ENCODE measurements around the gene NOL3. TPM values are rescaled to one million over a fixed set of nuclear protein-coding genes. Genes with fewer than 3 reads are reported as not detected.

NOL3 gene
- total RNA-seq, 1 experiment from 2014 or later: 49.8 TPM

- H3K27me3 Mint-ChIP-seq (ENCODE audit: insufficient read depth, unreplicated experiment): no peaks in the 10 kb centered on the region
- H3K36me3 Mint-ChIP-seq (ENCODE audit: insufficient read depth, unreplicated experiment): peaks cover 72% of the 10 kb centered on the region
- H3K27ac Mint-ChIP-seq (ENCODE audit: low read depth, unreplicated experiment): no peak overlapping the region
- ChIA-PET CTCF (interaction anchor here (1.1 kb wide), 1 partner anchor 10 kb away, joined by 4 read pairs; no protein-coding TSS in a partner anchor), POLR2A (no interaction called here)
- no peak for TF ChIP-seq CTCF (IDR thresholded peaks at IDR 0.05; ENCODE audit: unreplicated experiment)
- intact Hi-C loops (cut with micrococcal nuclease): no loop called here
- H3K4me3 Mint-ChIP-seq (ENCODE audit: unreplicated experiment): no peak overlapping the region
- DNase-seq (ENCODE audit: unreplicated experiment): no peak
- BruUV-seq (replicated peaks): no TSS peak
- peaks cover 7% of the 10 kb centered on the region for H3K4me1 Mint-ChIP-seq (ENCODE audit: insufficient read depth, unreplicated experiment)
- H3K9me3 Mint-ChIP-seq (ENCODE audit: unreplicated experiment): no peaks in the 10 kb centered on the region
These were observed 25.4 kb upstream of the NOL3 start for GRCh38 chr16:67144943-67145342.

DNA sequence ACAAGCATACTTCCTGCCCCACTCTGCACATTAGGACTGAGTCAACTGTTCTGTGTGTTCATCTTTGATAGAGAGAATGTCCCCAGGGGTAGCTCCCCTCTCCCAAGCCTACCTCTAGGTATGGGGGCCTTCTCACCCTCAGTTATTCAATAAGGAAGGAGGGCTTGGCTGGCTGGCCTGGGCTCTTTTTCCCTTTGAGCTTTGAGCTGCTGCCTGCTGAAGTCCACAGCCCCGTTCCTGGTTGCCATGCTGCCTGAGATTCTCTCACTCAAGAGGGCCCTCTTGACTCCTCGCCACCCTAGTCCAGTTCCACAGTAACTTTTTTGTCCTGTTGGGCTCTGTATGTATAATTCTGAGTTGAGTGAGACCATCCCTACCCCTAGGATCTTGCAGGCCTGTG lies 24.6 kb upstream of the NOL3 start:
- Mint-ChIP-seq H3K4me1 (ENCODE audit: insufficient read depth, unreplicated experiment) (peaks cover 7% of the 10 kb centered on the region), H3K4me3 (ENCODE audit: unreplicated experiment) (no peak overlapping the region), H3K27me3 (ENCODE audit: insufficient read depth, unreplicated experiment) (no peaks in the 10 kb centered on the region), H3K9me3 (ENCODE audit: unreplicated experiment) (no peaks in the 10 kb centered on the region), H3K36me3 (ENCODE audit: insufficient read depth, unreplicated experiment) (peaks cover 66% of the 10 kb centered on the region), H3K27ac (ENCODE audit: low read depth, unreplicated experiment) (no peak overlapping the region)
- BruUV-seq (replicated peaks): no TSS peak
- CTCF ChIA-PET: interaction anchor here (0.6 to 1.4 kb wide), 2 partner anchors 9 to 50 kb away, joined by 3 to 4 read pairs; no protein-coding TSS in a partner anchor
- DNase-seq (ENCODE audit: unreplicated experiment): no peak
- POLR2A ChIA-PET: no interaction called here
- intact Hi-C loops (cut with micrococcal nuclease): no loop called here
- no peak for TF ChIP-seq CTCF (IDR thresholded peaks at IDR 0.05; ENCODE audit: unreplicated experiment)

GRCh38 chr16:67146523-67147357 lies 23.6 kb upstream of the NOL3 start:
- TF ChIP-seq CTCF (IDR thresholded peaks at IDR 0.05; ENCODE audit: unreplicated experiment): no peak
- H3K4me1 Mint-ChIP-seq (ENCODE audit: insufficient read depth, unreplicated experiment): peaks cover 7% of the 10 kb centered on the region
- no peak overlapping the region for H3K4me3 Mint-ChIP-seq (ENCODE audit: unreplicated experiment)
- ChIA-PET CTCF (interaction anchor here (0.6 to 1.4 kb wide), 5 partner anchors 8 to 64 kb away, joined by 3 to 4 read pairs (median 3); no protein-coding TSS in a partner anchor), POLR2A (interaction anchor here (1.0 to 1.1 kb wide), 2 partner anchors 8 to 14 kb away, joined by 3 to 4 read pairs; partner anchors contain the start of genes FBXL8 and TRADD)
- DNase-seq (ENCODE audit: unreplicated experiment): no peak
- peaks cover 56% of the 10 kb centered on the region for H3K36me3 Mint-ChIP-seq (ENCODE audit: insufficient read depth, unreplicated experiment)
- H3K27ac Mint-ChIP-seq (ENCODE audit: low read depth, unreplicated experiment): no peak overlapping the region
- intact Hi-C loops (cut with micrococcal nuclease): no loop called here
- BruUV-seq (replicated peaks): no TSS peak
- H3K9me3 Mint-ChIP-seq (ENCODE audit: unreplicated experiment): no peaks in the 10 kb centered on the region
- no peaks in the 10 kb centered on the region for H3K27me3 Mint-ChIP-seq (ENCODE audit: insufficient read depth, unreplicated experiment)

DNA sequence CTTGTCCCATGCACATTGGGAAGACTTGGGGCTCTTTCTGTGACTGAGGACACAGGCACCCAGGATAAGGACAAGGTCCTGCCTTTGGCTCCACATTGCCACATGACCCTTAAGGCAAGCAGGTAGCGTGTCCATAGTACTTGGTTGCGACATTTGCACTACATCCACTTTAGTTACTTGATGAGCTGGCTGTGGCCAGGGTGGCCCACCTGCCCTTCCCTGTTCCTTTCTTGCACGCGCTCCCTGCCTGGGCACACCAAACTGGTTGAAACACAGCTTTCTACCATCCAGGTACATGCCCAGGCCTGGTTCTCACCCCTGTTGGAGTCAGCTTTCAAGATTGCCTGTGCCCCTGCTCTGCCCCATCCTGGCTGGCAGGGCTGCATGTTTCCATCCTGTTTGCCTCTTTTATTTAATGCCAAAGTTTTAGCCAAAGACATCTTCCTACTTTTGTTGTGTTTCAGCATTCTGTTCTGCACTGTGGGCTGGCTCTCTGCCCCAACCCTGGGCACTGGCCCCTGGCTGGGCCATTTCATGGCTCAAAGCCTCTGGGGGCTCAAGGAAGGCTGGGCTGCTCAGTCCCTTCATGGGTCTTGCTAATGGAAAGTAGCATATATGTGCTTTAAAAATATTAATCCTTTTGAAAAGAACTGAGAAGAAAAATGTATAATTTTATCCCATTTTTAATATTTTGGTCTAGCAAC lies 22.7 kb upstream of the NOL3 start:
- CTCF ChIA-PET: interaction anchor here (0.6 to 1.0 kb wide), 3 partner anchors 9 to 132 kb away, joined by 3 read pairs; no protein-coding TSS in a partner anchor
- no TSS peak for BruUV-seq (replicated peaks)

More for the DNA sequence above, 22.7 kb upstream of the NOL3 start:
- DNase-seq (ENCODE audit: unreplicated experiment): no peak
- no peak overlapping the region for H3K27ac Mint-ChIP-seq (ENCODE audit: low read depth, unreplicated experiment)
- intact Hi-C loops (cut with micrococcal nuclease): no loop called here
- no peak for TF ChIP-seq CTCF (IDR thresholded peaks at IDR 0.05; ENCODE audit: unreplicated experiment)
- H3K27me3 Mint-ChIP-seq (ENCODE audit: insufficient read depth, unreplicated experiment): no peaks in the 10 kb centered on the region
- no peak overlapping the region for H3K4me3 Mint-ChIP-seq (ENCODE audit: unreplicated experiment)
- H3K36me3 Mint-ChIP-seq (ENCODE audit: insufficient read depth, unreplicated experiment): peaks cover 56% of the 10 kb centered on the region
- POLR2A ChIA-PET: interaction anchor here (1.0 to 1.1 kb wide), 2 partner anchors 9 to 13 kb away, joined by 3 to 4 read pairs; partner anchors contain the start of genes FBXL8 and TRADD
- H3K4me1 Mint-ChIP-seq (ENCODE audit: insufficient read depth, unreplicated experiment): peaks cover 7% of the 10 kb centered on the region
- no peaks in the 10 kb centered on the region for H3K9me3 Mint-ChIP-seq (ENCODE audit: unreplicated experiment)
